Measurements from ENCODE around the gene DENND1A.
"Not testable (repeated sequence)": the region's sequence is repeated elsewhere in the genome, so short reads cannot be mapped to it uniquely, and the experiment has no call there.

DENND1A gene

GRCh38 chr9:123947326-123947725, 17.4 kb upstream of the DENND1A start:
- no peak for DNase-seq

GRCh38 chr9:123946101-123946821, 16.3 kb upstream of the DENND1A start:
- no peak for DNase-seq

- DNase-seq = no peak
These were observed 15.6 kb upstream of the DENND1A start for GRCh38 chr9:123945532-123945931.

GRCh38 chr9:123944464-123944863, 14.5 kb upstream of the DENND1A start:
- DNase-seq = not testable (repeated sequence)

- no peak for DNase-seq
These were observed 13.7 kb upstream of the DENND1A start for GRCh38 chr9:123943671-123944070.

- no peak for DNase-seq
These were observed 12.6 kb upstream of the DENND1A start for GRCh38 chr9:123942542-123942941.

GRCh38 chr9:123941524-123942070, 11.7 kb upstream of the DENND1A start:
- no peak for DNase-seq

- DNase-seq = no peak
These were observed 11.0 kb upstream of the DENND1A start for GRCh38 chr9:123940721-123941523.

GRCh38 chr9:123938401-123938800, 8.5 kb upstream of the DENND1A start:
- DNase-seq = no peak

- DNase-seq = not testable (repeated sequence)
These were observed 6.6 kb upstream of the DENND1A start for GRCh38 chr9:123936575-123936974.

GRCh38 chr9:123933440-123934212, 3.7 kb upstream of the DENND1A start:
- no peak for DNase-seq

- DNase-seq = peak in 1 of 2 experiments; percentile 37
These were observed 603 bp downstream of the DENND1A start for GRCh38 chr9:123929177-123929869.

- DNase-seq = no peak
These were observed 1.3 kb downstream of the DENND1A start for GRCh38 chr9:123928533-123929176.

- no peak for DNase-seq
These were observed 2.0 kb downstream of the DENND1A start for GRCh38 chr9:123927625-123928532.

GRCh38 chr9:123926941-123927340, 3.0 kb downstream of the DENND1A start:
- no peak for DNase-seq

GRCh38 chr9:123925819-123926218, 4.1 kb downstream of the DENND1A start:
- DNase-seq = no peak

- no peak for DNase-seq
These were observed 4.8 kb downstream of the DENND1A start for GRCh38 chr9:123925161-123925560.

GRCh38 chr9:123924727-123925126, 5.2 kb downstream of the DENND1A start:
- DNase-seq = no peak

- DNase-seq = no peak
These were observed 6.0 kb downstream of the DENND1A start for GRCh38 chr9:123923884-123924283.

GRCh38 chr9:123923377-123923776, 6.5 kb downstream of the DENND1A start:
- no peak for DNase-seq

- no peak for DNase-seq
These were observed 7.0 kb downstream of the DENND1A start for GRCh38 chr9:123922911-123923310.
